Measurements from ENCODE around the gene PMEPA1.

Gene PMEPA1

GRCh38 chr20:57709823-57710799 lies at the start of gene PMEPA1:
PMEPA1 (minus strand) TSS chr20:57710015; CDS start chr20:57709582, 433 bp downstream.
- in situ Hi-C loops (cut with MboI; ENCODE audit: low sequenced_read_pairs) = no loop called here

GRCh38 chr20:57757767-57758166 lies 48.0 kb upstream of the PMEPA1 start:
- in situ Hi-C loops (cut with MboI; ENCODE audit: low sequenced_read_pairs) = no loop called here

GRCh38 chr20:57756921-57757320 lies 47.1 kb upstream of the PMEPA1 start:
- in situ Hi-C loops (cut with MboI; ENCODE audit: low sequenced_read_pairs) = no loop called here

- in situ Hi-C loops (cut with MboI; ENCODE audit: low sequenced_read_pairs) = no loop called here
Measured at GRCh38 chr20:57756213-57756612, 46.4 kb upstream of the PMEPA1 start.

GRCh38 chr20:57755609-57756008 lies 45.8 kb upstream of the PMEPA1 start:
- in situ Hi-C loops (cut with MboI; ENCODE audit: low sequenced_read_pairs) = no loop called here

- in situ Hi-C loops (cut with MboI; ENCODE audit: low sequenced_read_pairs) = no loop called here
Measured at GRCh38 chr20:57754190-57754589, 44.4 kb upstream of the PMEPA1 start.

- in situ Hi-C loops (cut with MboI; ENCODE audit: low sequenced_read_pairs) = no loop called here
Measured at GRCh38 chr20:57753332-57754164, 43.7 kb upstream of the PMEPA1 start.

- in situ Hi-C loops (cut with MboI; ENCODE audit: low sequenced_read_pairs) = no loop called here
Measured at GRCh38 chr20:57751411-57751810, 41.6 kb upstream of the PMEPA1 start.

GRCh38 chr20:57749869-57750268 lies 40.1 kb upstream of the PMEPA1 start:
- in situ Hi-C loops (cut with MboI; ENCODE audit: low sequenced_read_pairs) = no loop called here

GRCh38 chr20:57749131-57749690 lies 39.4 kb upstream of the PMEPA1 start:
- in situ Hi-C loops (cut with MboI; ENCODE audit: low sequenced_read_pairs) = no loop called here

- in situ Hi-C loops (cut with MboI; ENCODE audit: low sequenced_read_pairs) = no loop called here
Measured at GRCh38 chr20:57748601-57749130, 38.9 kb upstream of the PMEPA1 start.

- in situ Hi-C loops (cut with MboI; ENCODE audit: low sequenced_read_pairs) = no loop called here
Measured at GRCh38 chr20:57747861-57748481, 38.2 kb upstream of the PMEPA1 start.

- in situ Hi-C loops (cut with MboI; ENCODE audit: low sequenced_read_pairs) = no loop called here
Measured at GRCh38 chr20:57746832-57747404, 37.1 kb upstream of the PMEPA1 start.

GRCh38 chr20:57746201-57746600 lies 36.4 kb upstream of the PMEPA1 start:
- in situ Hi-C loops (cut with MboI; ENCODE audit: low sequenced_read_pairs) = no loop called here

- in situ Hi-C loops (cut with MboI; ENCODE audit: low sequenced_read_pairs) = no loop called here
Measured at GRCh38 chr20:57744206-57744605, 34.4 kb upstream of the PMEPA1 start.

- in situ Hi-C loops (cut with MboI; ENCODE audit: low sequenced_read_pairs) = no loop called here
Measured at GRCh38 chr20:57743450-57744095, 33.8 kb upstream of the PMEPA1 start.

GRCh38 chr20:57742507-57743181 lies 32.8 kb upstream of the PMEPA1 start:
- in situ Hi-C loops (cut with MboI; ENCODE audit: low sequenced_read_pairs) = no loop called here

GRCh38 chr20:57738484-57738883 lies 28.7 kb upstream of the PMEPA1 start:
- in situ Hi-C loops (cut with MboI; ENCODE audit: low sequenced_read_pairs) = no loop called here

- in situ Hi-C loops (cut with MboI; ENCODE audit: low sequenced_read_pairs) = no loop called here
Measured at GRCh38 chr20:57738053-57738452, 28.2 kb upstream of the PMEPA1 start.

Data from HL-60/S4 treated with retinoic acid at 250 ng/mL for 4 days and 3 days (cell line).